Heart right ventricle (tissue), 16 donors: ENCODE results near the gene TNS3. TPM values are rescaled to one million over a fixed set of nuclear protein-coding genes. Genes with fewer than 3 reads are reported as not detected.

Experiments
- ATAC-seq, 8 donors: fragments of 200-7000 bp; cut with Tn5 transposase; one replicate each; pipeline ENCODE4 v1.9.1; 2020; ENCODE audit warnings: mild to moderate bottlenecking in 8 of 8, moderate library complexity in 8 of 8, moderate number of reproducible peaks in 1 of 8
- DNase-seq, 2 donors: peaks; one replicate each; pipeline ENCODE4 v3.0.0-alpha.2; 2020
- H3K27ac ChIP-seq, 10 donors: fragments of 200-600 bp; sonication (generic) in 2 of 10; one replicate each; pipeline versions ENCODE4 v1.5.0 to v1.8.0; 2020 to 2022; ENCODE audit warnings: mild to moderate bottlenecking in 3 of 10
- H3K27me3 ChIP-seq, 7 donors: fragments of 200-600 bp; one replicate each; pipeline ENCODE4 v1.8.0; 2021 to 2022; ENCODE audit warnings: mild to moderate bottlenecking in 2 of 7
- H3K36me3 ChIP-seq, 9 donors: fragments of 200-600 bp; sonication (generic) in 1 of 9; one replicate each; pipeline versions ENCODE4 v1.5.0 to v1.8.0; 2020 to 2022; ENCODE audit warnings: mild to moderate bottlenecking in 2 of 9
- H3K4me1 ChIP-seq, 9 donors: fragments of 200-600 bp; sonication (generic) in 1 of 9; one replicate each; pipeline versions ENCODE4 v1.5.0 to v1.8.0; 2020 to 2022; ENCODE audit warnings: mild to moderate bottlenecking in 4 of 9
- H3K4me3 ChIP-seq, 10 donors: fragments of 200-600 bp; sonication (generic) in 2 of 10; one replicate each; pipeline versions ENCODE4 v1.5.0 to v1.8.0; 2020 to 2022; ENCODE audit warnings: mild to moderate bottlenecking in 7 of 10, moderate library complexity in 2 of 10
- H3K9me3 ChIP-seq, 11 donors: fragments of 200-600 bp in 10 of 11; sonication (generic) in 2 of 11; one replicate each; pipeline versions ENCODE4 v1.5.0 to v1.8.0; 2013 to 2022; ENCODE audit warnings: mild to moderate bottlenecking in 2 of 11, control low read depth in 1 of 11, moderate library complexity in 1 of 11
- CTCF ChIP-seq, 9 donors: fragments of 200-600 bp; sonication (generic) in 2 of 9; IDR thresholded peaks; one replicate each; pipeline versions ENCODE4 v1.5.0 to v1.8.0; 2021 to 2022; ENCODE audit warnings: antibody characterized with exemption in 9 of 9, mild to moderate bottlenecking in 5 of 9, moderate library complexity in 1 of 9
- WGBS, 2 donors: extraction: QIAGEN DNeasy Blood & Tissue Kit; methylation state at CpG; one replicate each; pipeline ENCODE4 v1.1.7; 2013; ENCODE audit warnings: inconsistent platforms in 1 of 2; 5-methylcytosine and 5-hydroxymethylcytosine counted together
- intact Hi-C, 10 donors: fragments of 100-400 bp; cut with DNase I; formaldehyde crosslinking; loops; one replicate each; pipeline versions ENCODE4 v1.11.1 to v1.14.2; 2022
- polyA plus RNA-seq, 2 donors: library from polyadenylated mRNA; stranded (reverse); fragments of 200-250 nt; gene quantifications; one replicate each; pipeline ENCODE4 v1.2.3, GENCODE V29; 2013
- total RNA-seq, 10 donors: library from RNA; stranded (reverse); fragmentation: NEBNext Ultra II Directional in 3 of 10; extraction: Animal tissue kit (Norgen Biotek cat#: 25700) in 3 of 10; gene quantifications; one replicate each; pipeline versions ENCODE4 v1.2.1 to v1.2.4, GENCODE V29; 2021 to 2023
- donor health status: Arrhythmogenic right ventricular cardiomyopathy.
- donor health status: ischemic (EF 13 %, LVEDD 7.1; RV severe dilation, severe dysfunction).
- donor health status: healthy with polysubstance abuse.
- donor health status: DM: no; HTN: yes; CAD: no.
- donor health status: DM: no; HTN: no; CAD: no.
- donor health status: ischemic (EF 25% LVEDD 6.9; RV normal size, moderate dysfunction).
- donor health status: ischemic (EF 25% LVEDD 5.7; RV mildly dilated, moderate dysfunction).
- donor health status: healthy.
- donor health status: DM: yes; HTN: yes; CAD: no.
- donor health status: Ischemic cardiomyopathy.
- donor health status: ischemic (EF 35%, LVEDD 5.7; RV mildly dilated, moderate dysfunction).
- donor health status: nonischemic (EF 11% LVEDD 7.7; RV severe dilation, severe dysfunction).
- donor health status: DM: yes; HTN: yes; CAD: no.
- donor health status: PGD.
- donor health status: ischemic (EF 29% LVEDD 5.4; RV normal size, mild dysfunction).
- donor health status: nonischemic (EF 23%, LVEDD 6.1; RV moderate dilation, normal function).

The TNS3 gene
- total and polyA plus RNA-seq, 12 donors = 6.7 to 74.2 (median 34.0) TPM

- no peak for DNase-seq
- no peak for TF ChIP-seq CTCF (IDR thresholded peaks at IDR 0.05)
- Histone ChIP-seq H3K4me3 (no peak overlapping the region), H3K27me3 (no peaks in the 10 kb centered on the region), H3K4me1 (peaks cover 7 to 70% (median 43%) of the 10 kb centered on the region in 9 donors), H3K27ac (peak overlapping the region in 6 of 10 donors; percentile 27 to 72 (median 46)), H3K9me3 (no peaks in the 10 kb centered on the region), H3K36me3 (no peaks in the 10 kb centered on the region)
- intact Hi-C loops = no loop called here
- 77 to 79% methylated on average over 7 of the region's 7 CpGs for WGBS, 2 donors
- peak in 5 of 8 donors; percentile 13 to 46 (median 42) for ATAC-seq
Measured at GRCh38 chr7:47496666-47497065, 85.2 kb downstream of the TNS3 start.

- no peak for TF ChIP-seq CTCF (IDR thresholded peaks at IDR 0.05)
- peaks cover 7 to 65% (median 38%) of the 10 kb centered on the region in 9 donors for H3K4me1 ChIP-seq
- intact Hi-C loops = no loop called here
Measured at GRCh38 chr7:47496056-47496665, 85.8 kb downstream of the TNS3 start.

GRCh38 chr7:47493976-47494911, 87.7 kb downstream of the TNS3 start:
- peak overlapping the region in 8 of 10 donors; percentile 3 to 72 (median 45) for H3K27ac ChIP-seq
- intact Hi-C loops = loop anchor here in 1 of 10 donors (5.0 kb wide), 1 partner anchor 78 kb away; no protein-coding TSS in a partner anchor
- H3K4me3 ChIP-seq = peak overlapping the region in 6 of 10 donors; percentile 12 to 39 (median 30)

More at GRCh38 chr7:47496056-47496665, 85.8 kb downstream of the TNS3 start:
- H3K27me3 ChIP-seq = no peaks in the 10 kb centered on the region
- DNase-seq (no peak), ATAC-seq (peak in 2 of 8 donors; percentile 4)
- peak overlapping the region in 7 of 10 donors; percentile 27 to 72 (median 47) for H3K27ac ChIP-seq
- 83 to 87% methylated on average over 11 of the region's 11 CpGs for WGBS, 2 donors
- no peak overlapping the region for H3K4me3 ChIP-seq
- no peaks in the 10 kb centered on the region for H3K9me3 ChIP-seq
- no peaks in the 10 kb centered on the region for H3K36me3 ChIP-seq

More at GRCh38 chr7:47493976-47494911, 87.7 kb downstream of the TNS3 start:
- DNase-seq (peak; percentile 54), ATAC-seq (peak in 7 of 8 donors; percentile 7 to 63 (median 36))
- no peaks in the 10 kb centered on the region for H3K27me3 ChIP-seq
- H3K9me3 ChIP-seq = no peaks in the 10 kb centered on the region
- TF ChIP-seq CTCF (IDR thresholded peaks at IDR 0.05) = peak in 2 of 9 donors; percentile 12 to 15
- H3K36me3 ChIP-seq = no peaks in the 10 kb centered on the region
- peaks cover 7 to 71% (median 43%) of the 10 kb centered on the region in 9 donors for H3K4me1 ChIP-seq
- 35 to 37% methylated on average over 14 of the region's 14 CpGs for WGBS, 2 donors
